GM13976 (cell line): ENCODE data around the gene GNPTAB.

Experiments used
- DNase-seq: peaks from one replicate; pipeline ENCODE4 v3.0.0; 2012; ENCODE audit warnings: low spot score
- in situ Hi-C: fragments of 300-500 bp; cut with MboI; formaldehyde crosslinking; loops from one replicate; pipeline ENCODE4 v1.12.0; 2022; ENCODE audit warnings: low sequenced_read_pairs, mixed read lengths, inconsistent platforms; ENCODE audit not compliant: unreplicated experiment
- TF ChIP-seq, protein P1 (sequence below): IDR thresholded peaks from 2 replicates; pipeline ENCODE4 v1.5.1; 2012; ENCODE audit warnings: borderline replicate concordance, mild to moderate bottlenecking; ENCODE audit not compliant: insufficient read depth; ENCODE audit errors: extremely low read depth, missing control alignments, control extremely low read depth

The GNPTAB gene

DNA sequence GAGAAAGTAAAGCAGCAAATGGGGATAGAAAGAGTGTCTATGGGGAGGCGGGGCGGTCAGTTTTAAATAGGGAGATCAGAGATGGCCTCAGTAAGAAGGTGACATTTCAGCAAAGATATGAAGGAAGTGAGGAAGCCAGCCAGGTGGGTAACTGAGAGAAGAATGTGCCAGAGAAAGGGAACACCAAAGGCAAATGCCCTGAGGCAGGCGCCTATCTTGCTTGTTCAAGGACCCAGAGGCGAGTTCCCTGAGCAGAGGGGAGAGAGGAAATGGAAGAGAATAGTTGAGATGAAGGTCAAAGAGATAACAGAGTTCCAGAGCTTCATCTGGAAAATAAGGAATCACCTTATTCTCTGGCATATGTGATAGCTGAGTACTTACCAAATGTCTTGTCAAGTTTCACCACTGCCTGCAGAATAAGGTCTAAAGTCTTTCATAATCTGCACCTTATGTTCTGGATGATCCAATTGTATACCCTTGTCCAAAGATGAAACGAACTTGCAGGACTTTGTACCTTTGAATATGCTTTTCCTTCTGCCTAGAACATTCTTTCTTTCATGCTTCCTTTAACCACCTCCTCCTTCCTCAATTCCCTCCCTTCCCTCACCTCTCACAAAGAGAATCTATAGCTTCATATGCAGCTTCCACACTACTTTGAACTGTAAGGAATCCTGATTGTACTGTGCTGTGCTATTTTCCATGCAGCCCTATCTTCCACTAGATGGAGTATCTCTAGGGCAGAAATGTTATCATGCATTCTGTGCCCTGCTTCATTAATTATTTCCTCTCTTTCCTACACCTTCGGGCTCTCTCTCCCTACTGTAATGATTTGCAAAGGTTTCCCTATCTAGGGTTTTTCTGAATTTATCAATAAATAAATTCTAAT, 38.5 kb downstream of the GNPTAB start:
- DNase-seq = no peak

DNA sequence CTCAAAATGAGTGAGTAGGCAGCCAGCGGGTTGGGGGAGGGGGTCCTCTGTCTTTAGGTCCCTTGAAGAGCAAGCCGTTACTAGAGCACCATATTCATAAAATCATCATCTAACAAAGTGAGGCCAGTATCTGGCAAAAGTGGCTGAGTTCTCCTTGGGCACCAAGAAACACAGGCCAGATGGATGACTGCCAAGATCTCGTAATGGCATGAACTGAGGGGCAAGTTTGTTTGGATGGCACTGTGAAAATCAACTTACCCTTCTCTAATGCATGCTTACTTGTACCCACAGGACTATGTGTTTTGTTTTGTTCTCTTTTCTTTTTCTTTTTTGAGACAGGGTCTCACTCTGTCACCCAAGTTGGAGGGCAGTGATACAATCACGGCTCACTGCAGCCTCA, 41.6 kb downstream of the GNPTAB start:
- TF ChIP-seq, protein P1, sequence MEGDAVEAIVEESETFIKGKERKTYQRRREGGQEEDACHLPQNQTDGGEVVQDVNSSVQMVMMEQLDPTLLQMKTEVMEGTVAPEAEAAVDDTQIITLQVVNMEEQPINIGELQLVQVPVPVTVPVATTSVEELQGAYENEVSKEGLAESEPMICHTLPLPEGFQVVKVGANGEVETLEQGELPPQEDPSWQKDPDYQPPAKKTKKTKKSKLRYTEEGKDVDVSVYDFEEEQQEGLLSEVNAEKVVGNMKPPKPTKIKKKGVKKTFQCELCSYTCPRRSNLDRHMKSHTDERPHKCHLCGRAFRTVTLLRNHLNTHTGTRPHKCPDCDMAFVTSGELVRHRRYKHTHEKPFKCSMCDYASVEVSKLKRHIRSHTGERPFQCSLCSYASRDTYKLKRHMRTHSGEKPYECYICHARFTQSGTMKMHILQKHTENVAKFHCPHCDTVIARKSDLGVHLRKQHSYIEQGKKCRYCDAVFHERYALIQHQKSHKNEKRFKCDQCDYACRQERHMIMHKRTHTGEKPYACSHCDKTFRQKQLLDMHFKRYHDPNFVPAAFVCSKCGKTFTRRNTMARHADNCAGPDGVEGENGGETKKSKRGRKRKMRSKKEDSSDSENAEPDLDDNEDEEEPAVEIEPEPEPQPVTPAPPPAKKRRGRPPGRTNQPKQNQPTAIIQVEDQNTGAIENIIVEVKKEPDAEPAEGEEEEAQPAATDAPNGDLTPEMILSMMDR = no peak
- no peak for DNase-seq
- in situ Hi-C loops = no loop called here

More for the DNA sequence above, 38.5 kb downstream of the GNPTAB start:
- in situ Hi-C loops = no loop called here
- TF ChIP-seq, protein P1 = peak; percentile 18

DNA sequence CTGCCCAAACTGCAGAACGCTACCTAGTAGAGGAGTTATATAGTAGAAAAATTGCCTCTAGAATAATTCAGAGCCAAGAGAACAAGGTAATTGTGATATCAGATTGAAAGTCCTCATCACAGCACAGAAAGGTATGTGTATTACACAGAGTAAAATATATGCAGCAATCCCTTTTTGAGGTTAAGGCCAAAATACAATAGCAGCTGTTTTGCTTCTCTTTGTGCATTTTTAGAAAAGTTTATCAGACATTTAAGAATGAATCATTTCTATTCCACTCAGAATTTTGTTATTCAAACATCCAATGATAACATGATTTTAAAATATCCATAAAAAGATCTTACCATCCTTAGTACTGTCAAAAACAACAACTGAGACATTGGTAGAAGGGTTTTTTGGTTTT, 45.1 kb downstream of the GNPTAB start:
- in situ Hi-C loops = no loop called here

DNA sequence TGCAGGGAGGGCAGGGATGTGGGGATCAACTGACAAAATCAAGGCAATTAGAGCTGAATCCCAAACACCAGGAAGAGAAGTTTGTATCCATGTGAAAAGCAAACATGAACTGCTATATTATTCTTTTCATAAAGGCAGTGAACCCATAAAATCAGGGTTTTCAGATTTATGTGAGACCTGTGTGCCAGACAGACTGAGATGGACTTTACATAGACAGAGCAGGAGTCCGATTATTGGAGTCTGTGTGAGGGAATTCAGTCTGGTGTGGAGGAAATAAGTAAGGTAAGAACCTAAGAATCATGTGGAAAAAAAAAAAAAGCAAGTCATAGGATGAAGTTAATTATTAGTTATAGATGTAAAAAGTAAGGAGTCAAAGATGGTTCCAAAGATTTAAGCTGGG, 46.4 kb downstream of the GNPTAB start:
- TF ChIP-seq, protein P1 = no peak
- in situ Hi-C loops = loop anchor here (5.0 kb wide), 1 partner anchor 43 kb away; no protein-coding TSS in a partner anchor
- DNase-seq = no peak

More for the DNA sequence above, 45.1 kb downstream of the GNPTAB start:
- TF ChIP-seq, protein P1 = no peak
- no peak for DNase-seq

DNA sequence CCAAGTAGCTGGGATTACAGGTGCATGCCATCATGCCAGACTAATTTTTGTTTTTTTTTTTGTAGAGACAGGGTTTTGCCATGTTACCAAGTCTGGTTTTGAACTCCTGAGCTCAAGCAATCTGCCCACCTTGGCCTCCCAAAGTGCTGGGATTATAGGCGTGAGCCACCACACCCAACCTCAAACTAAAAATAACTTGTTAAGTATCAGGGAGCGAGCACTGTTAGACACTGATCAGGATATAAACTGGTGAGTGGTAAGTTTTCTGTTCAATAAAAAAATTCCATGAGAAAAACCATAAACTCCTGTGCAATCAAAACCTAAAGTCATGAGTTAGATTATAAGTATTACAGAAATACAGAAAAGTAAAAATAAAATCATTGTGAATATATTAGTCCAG, 46.9 kb downstream of the GNPTAB start:
- no peak for DNase-seq
- TF ChIP-seq, protein P1 = no peak
- in situ Hi-C loops = loop anchor here (5.0 kb wide), 1 partner anchor 43 kb away; no protein-coding TSS in a partner anchor

DNA sequence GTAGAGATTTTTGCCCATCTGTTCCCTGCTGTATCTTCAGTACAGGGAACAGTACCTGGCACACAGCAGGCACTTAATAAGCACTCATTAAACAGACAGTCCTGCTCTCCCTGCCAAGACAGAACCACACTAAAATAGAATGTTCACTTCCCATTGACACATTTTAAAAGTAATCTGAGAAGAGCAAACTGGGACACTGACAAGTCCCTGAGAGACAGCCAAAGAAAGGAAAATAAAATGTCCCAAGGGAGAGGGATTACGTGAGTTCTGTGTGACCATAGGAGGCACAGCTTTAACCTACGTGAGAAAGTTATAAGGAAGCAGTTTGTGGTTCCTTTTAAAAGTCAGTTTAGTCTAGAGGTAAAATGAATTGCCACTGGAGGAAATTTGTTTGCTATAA, 47.6 kb downstream of the GNPTAB start:
- in situ Hi-C loops = loop anchor here (5.0 kb wide), 1 partner anchor 44 kb away; no protein-coding TSS in a partner anchor
- TF ChIP-seq, protein P1 = no peak
- no peak for DNase-seq
